Measurements from ENCODE around the gene MYO3B. TPM values are rescaled to one million over a fixed set of nuclear protein-coding genes. Genes with fewer than 3 reads are reported as not detected.

Gene MYO3B
- total RNA-seq, 4 donors from 2014 or later: not detected

- TF ChIP-seq CTCF (IDR thresholded peaks at IDR 0.05): no peak
- no peak for DNase-seq (ENCODE audit: low spot score)
- no peak for ATAC-seq (ENCODE audit: low FRiP score)
Measured at GRCh38 chr2:170573671-170574070, 395.7 kb downstream of the MYO3B start.

- ATAC-seq (ENCODE audit: low FRiP score): no peak
- TF ChIP-seq CTCF (IDR thresholded peaks at IDR 0.05): no peak
- DNase-seq (ENCODE audit: low spot score): no peak
Measured at GRCh38 chr2:170576296-170576695, 398.3 kb downstream of the MYO3B start.

GRCh38 chr2:170577356-170577755, 399.4 kb downstream of the MYO3B start:
- ATAC-seq (ENCODE audit: low FRiP score): no peak
- no peak for TF ChIP-seq CTCF (IDR thresholded peaks at IDR 0.05)
- no peak for DNase-seq (ENCODE audit: low spot score)

- ATAC-seq (ENCODE audit: low FRiP score): no peak
- DNase-seq (ENCODE audit: low spot score): no peak
Measured at GRCh38 chr2:170578606-170579005, 400.7 kb downstream of the MYO3B start.

GRCh38 chr2:170579511-170579910, 401.6 kb downstream of the MYO3B start:
- ATAC-seq (ENCODE audit: low FRiP score): no peak
- DNase-seq (ENCODE audit: low spot score): no peak
- no peak for TF ChIP-seq CTCF (IDR thresholded peaks at IDR 0.05)

More at GRCh38 chr2:170578606-170579005, 400.7 kb downstream of the MYO3B start:
- TF ChIP-seq CTCF (IDR thresholded peaks at IDR 0.05): no peak

- no peak for ATAC-seq (ENCODE audit: low FRiP score)
- no peak for DNase-seq (ENCODE audit: low spot score)
- no peak for TF ChIP-seq CTCF (IDR thresholded peaks at IDR 0.05)
Measured at GRCh38 chr2:170582313-170582712, 404.4 kb downstream of the MYO3B start.

- no peak for DNase-seq (ENCODE audit: low spot score)
- no peak for ATAC-seq (ENCODE audit: low FRiP score)
- no peak for TF ChIP-seq CTCF (IDR thresholded peaks at IDR 0.05)
Measured at GRCh38 chr2:170582751-170583463, 405.0 kb downstream of the MYO3B start.
